Cortex of kidney (tissue), 1 donor: Measurements from ENCODE around the gene ITPR1.

Source experiments
- DNase-seq: peaks from one replicate; lab custom pipeline; 2025; lab: John Stamatoyannopoulos, UW

The ITPR1 gene

DNA sequence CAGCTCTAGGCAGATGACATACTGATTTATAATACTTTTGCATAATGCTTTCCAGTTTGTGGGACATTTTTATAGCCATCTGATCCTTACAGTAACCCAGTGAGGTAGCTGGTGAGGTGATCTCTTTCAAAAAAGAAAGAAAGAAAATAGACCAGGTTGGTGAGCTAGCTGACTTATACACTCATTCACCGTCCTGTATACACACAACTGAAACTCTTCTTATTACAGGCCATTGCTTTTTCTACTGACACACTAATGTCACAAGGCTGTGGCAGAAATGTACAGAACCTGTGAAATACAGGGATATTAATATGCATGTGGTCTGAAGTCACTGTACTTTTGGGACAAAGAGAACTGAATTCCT is 335.9 kb downstream of the ITPR1 start:
- DNase-seq: no peak

- no peak for DNase-seq
Observed at GRCh38 chr3:4830586-4830914, 337.4 kb downstream of the ITPR1 start.

GRCh38 chr3:4831580-4831950 is 338.4 kb downstream of the ITPR1 start:
- no peak for DNase-seq

- no peak for DNase-seq
Observed at GRCh38 chr3:4833471-4833870, 340.3 kb downstream of the ITPR1 start.

DNA sequence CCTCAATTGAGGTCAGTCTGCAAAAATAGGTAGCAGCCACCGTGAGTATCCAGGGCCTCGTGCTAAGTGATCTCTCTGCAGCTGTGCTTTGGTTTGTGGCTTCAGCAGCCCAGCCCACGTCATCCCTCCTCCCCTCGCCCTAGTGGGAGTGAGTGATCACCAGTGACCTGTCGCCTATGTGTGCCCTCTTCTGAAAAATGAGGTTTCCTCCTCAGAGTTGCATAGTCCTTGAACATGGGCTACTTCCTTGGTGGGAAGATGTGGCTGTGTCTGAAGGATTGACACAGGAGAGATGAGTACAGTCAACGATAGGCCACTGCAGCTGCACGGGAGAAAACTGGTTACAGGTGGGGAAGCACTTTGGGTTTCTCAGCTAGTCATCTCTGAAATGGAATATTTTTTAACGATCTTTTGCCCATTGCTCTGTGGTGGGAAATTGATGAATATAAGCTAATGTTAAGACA is 341.3 kb downstream of the ITPR1 start:
- DNase-seq: no peak

DNA sequence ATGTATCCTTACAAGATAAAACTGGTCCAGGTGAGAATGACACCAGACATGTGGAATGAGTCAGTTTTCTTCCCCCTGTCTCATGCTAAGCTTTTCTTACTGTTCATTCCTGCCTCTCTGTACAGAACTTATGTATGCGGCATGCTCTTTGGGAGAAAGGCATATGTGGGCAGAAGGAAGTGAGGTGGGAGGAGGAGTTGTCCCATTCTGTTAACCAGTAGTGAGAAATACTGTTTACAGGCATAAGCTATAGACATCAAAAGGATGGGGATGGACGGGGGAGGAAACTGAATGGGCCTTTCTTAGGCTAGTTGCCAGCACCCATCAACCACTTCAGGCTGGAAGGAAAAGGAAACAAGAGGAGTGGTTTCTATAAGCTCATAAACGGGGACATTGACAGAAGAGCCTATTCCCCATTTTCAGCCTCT is 342.5 kb downstream of the ITPR1 start:
- no peak for DNase-seq

DNA sequence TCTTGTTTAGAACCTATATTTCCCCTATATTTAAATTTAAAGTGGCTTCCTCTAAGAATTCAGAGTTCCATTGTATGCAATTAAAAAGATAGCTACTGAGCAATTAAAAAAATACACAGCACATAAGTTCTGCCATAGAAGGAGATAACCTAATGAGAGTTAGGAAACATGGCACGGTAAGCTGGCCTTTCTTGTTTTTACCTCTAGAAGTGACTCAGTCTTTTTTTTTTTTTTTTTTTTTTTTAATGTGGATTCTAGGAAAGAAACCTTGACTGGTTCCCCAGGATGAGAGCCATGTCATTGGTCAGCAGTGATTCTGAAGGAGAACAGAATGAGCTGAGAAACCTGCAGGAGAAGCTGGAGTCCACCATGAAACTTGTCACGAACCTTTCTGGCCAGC is 343.4 kb downstream of the ITPR1 start:
- no peak for DNase-seq

DNA sequence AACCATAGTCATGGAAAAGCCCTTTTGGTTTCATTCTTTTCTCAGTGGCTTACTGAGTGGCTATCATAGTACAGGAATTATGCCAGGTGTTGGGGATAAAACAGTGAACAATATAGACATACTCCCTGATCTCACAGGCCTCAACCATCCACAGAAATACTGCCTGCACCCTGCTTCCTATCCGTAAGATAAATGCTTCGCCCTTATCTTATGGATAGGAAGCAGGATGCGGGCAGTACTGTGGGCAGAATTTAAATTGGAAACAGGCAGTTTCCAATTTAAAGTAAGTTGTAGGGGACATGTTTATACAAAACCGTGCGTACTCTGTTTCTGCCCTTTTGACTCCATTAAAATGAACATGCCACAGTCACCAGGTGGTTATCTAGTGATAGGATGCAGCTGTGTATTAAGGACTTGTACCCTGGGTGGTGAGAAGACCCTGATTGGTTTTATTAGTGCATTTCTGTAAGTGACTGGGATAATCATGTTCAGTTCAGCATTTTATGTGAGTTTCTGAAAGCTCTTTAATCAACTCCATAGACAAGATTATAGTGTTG is 344.3 kb downstream of the ITPR1 start:
- no peak for DNase-seq

DNA sequence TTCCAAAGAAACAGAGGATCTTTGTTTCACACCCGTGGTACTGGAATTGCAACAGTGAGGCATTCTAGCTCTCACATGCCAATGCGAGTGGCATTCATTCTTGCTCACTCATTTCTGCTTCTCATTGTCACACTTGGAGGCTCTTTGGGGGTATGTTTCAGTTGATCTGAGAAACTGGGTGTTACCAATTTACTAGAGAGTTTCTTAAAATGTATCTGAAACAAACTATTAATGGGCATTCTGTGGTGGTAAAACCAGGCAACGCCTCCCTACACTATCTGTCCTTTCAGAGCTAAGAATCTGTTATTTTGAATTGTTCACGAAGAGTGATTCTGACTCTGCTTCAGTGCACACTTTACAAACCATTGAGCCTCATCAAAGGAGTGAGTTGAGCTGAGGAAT is 345.5 kb downstream of the ITPR1 start:
- no peak for DNase-seq

- no peak for DNase-seq
Observed at GRCh38 chr3:4839278-4839677, 346.1 kb downstream of the ITPR1 start.

DNA sequence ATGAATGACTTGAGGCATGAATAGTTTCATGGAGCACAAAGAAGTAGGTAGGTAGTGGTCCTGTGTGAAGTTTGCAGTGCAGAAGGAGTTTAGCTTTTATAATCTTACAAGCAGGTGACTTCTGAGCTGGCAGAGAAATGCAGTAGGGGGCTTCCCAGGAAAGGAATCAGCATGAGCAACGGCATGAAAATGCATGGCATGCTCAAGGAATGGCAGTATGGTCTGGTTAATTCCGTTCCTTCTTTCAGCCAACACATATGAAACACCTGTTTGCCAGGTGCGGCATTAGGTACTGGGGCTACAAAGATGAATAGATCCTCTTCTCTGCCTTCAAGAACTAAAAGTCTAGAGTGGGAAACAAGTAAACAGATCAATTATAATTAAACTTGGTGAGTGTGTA is 348.1 kb downstream of the ITPR1 start:
- no peak for DNase-seq

DNA sequence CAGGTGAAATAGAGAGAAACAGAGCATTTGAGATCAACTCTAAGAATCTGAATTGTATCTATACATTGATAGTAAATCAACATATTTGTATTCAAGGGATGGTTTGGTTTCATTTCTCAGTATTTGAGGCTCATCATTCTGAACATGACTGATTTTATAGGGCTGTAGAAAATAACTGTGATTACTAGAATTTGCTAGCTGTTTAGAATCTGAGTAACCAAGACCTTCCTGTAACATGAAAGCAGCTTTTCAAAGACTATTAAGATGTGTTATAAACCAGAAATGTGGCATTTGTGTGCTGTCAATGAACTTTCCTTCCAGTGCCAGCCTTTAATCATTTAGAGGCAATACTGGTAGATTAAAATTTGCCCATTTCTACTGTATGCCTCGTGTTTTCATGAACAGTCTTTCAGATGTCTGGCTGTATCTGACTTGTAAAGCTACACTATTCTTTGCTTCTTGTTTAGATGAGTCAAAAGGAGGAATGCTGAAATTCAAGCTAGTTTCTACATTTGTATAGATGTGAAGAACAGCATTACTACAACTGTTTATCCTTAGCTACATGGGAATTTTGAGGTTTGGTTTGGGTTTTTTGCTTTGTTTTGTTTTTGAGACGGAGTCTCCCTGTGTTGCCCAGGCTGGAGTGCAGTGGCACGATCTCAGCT is 348.8 kb downstream of the ITPR1 start:
- no peak for DNase-seq

GRCh38 chr3:4843619-4844018 is 350.5 kb downstream of the ITPR1 start:
- no peak for DNase-seq

DNA sequence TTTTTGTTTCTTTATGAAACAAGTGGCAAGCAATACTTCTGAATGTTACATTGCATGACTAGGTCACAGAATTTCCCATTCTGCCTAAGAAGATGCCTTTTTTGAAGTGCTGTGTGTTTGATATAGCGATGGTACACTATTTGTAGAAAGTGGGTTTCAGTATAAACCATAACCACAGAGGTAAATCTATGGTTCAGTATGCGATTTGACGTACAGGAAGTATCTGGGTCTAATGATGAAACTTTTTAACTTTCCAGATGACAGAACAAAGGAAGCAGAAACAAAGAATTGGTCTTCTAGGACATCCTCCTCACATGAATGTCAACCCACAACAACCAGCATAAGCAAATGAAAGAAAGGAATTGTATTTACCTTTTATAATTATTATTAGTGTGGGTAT is 352.7 kb downstream of the ITPR1 start:
- DNase-seq: no peak

DNA sequence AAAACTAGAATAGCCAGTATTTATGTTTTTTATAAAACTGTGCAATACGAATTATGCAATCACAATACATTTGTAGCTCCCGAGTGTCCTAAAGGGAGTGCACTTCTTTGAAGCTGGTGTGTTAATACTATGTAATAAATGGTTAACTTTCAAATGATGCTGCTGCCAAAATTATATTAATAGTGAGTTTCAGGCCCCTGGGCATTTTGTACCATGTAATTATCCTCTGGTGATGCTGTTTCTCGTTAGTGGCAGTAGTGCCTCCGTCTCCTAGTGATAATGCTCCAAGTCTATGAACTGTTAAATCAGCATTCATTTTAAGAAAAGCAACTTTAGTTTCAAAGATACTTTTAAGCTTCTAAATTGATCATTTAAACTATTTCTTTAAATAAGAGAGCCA is 353.4 kb downstream of the ITPR1 start:
- no peak for DNase-seq

DNA sequence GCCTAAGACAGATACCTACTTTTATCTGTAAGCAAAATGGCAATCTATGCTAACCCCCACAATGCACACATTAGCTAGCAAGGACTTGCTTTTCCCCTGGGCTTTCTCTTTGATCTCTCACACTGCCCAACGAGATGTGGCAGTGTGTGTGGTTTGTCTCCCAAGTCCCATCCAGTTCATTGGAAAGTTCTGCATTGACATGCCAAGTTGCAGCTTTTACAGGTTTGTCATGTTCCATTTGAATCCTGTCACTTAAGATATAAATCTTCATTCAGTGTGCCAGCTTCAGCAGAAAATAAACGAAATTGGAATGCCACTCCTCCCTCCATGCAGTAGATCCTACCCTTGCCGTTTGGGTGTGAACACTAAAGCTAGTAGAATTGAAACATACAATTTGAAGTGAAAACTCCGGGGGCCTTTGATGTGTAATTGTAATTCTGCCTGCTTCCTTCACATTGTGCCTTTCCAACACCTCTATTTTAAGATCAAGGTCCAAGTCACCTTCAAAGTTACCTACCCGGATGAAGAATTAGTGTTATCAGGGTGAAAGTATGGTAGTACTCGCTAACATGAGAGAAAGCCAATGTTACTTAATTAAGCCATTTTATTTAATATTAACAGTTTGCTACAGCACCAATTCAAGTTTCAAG is 355.2 kb downstream of the ITPR1 start:
- no peak for DNase-seq

- DNase-seq: no peak
Observed at GRCh38 chr3:4849136-4849535, 356.0 kb downstream of the ITPR1 start.

DNA sequence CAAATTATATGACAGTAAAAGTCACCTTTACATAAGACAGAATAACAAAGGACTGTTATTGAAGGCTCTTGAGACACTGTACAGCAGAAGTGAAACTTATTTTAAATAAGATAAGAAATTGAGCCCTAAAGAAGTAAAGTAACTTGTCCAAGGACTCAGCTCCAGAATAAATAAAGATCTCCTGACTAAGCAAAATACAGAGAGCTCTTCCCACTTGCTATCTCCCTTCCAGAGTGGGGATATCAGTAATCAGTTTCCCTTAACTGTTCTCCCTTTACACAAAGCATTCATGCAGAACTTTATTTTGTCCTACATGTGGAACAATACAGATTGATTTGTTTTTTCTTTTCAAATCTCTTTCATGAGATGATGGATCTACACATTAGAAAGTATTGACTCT is 356.6 kb downstream of the ITPR1 start:
- no peak for DNase-seq

- DNase-seq: no peak
Observed at GRCh38 chr3:4850211-4850927, 357.2 kb downstream of the ITPR1 start.

- DNase-seq: no peak
Observed at GRCh38 chr3:4850928-4851265, 357.7 kb downstream of the ITPR1 start.

GRCh38 chr3:4852780-4853748 is 359.9 kb downstream of the ITPR1 start:
- DNase-seq: no peak

- no peak for DNase-seq
Observed at GRCh38 chr3:4853749-4854140, 360.6 kb downstream of the ITPR1 start.
